ENCODE measurements around the gene AGL.
"Not testable (repeated sequence)": the region's sequence is repeated elsewhere in the genome, so short reads cannot be mapped to it uniquely, and the experiment has no call there.

The AGL gene

GRCh38 chr1:99849744-99850458, at the start of gene AGL:
Gene AGL, plus strand, starts transcription at chr1:99850361. Its CDS starts 682 bp downstream, at chr1:99851043.
- peak; percentile 99 for DNase-seq

DNA sequence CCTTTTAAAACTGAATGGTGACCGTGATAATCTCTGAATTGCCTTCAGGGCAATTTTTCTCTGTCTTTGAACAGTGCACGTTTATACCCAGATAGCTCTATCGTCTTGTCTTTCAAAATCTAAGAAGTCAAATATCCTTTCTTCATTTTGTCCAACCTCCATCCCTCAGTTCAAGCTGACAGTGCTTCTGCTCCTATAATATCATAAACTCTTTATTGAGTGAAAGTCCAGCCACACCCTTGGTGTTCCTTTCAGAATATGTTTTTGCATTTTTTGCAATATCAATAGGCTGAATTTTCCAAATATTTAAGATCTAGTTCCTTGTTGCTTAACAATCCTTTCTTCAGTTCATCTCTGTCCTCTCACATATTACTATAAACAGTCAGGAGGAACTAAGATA, 48.6 kb upstream of the AGL start:
- DNase-seq, result no peak

GRCh38 chr1:99806882-99807281, 43.3 kb upstream of the AGL start:
- no peak for DNase-seq

GRCh38 chr1:99808391-99809115, 41.6 kb upstream of the AGL start:
- peak; percentile 97 for DNase-seq

DNA sequence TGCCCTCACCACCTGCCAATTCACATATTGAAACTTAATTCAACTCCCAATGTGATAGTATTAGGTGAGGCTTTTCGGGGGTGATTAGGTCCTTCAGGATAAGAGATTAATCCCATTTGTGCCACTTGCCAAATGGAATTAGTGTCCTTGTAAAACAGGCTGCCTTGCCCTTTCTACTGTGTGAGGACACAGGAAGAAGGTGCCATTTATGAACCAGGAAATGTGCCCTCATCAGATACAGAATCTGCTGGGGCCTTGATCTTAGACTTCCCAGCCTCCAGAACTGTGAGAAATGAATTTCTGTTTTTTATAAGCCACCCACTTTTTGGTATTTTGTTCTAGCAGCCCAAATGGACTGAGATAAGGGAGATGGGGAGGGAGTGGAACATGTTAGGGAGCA, 39.1 kb upstream of the AGL start:
- peak; percentile 15 for DNase-seq

DNA sequence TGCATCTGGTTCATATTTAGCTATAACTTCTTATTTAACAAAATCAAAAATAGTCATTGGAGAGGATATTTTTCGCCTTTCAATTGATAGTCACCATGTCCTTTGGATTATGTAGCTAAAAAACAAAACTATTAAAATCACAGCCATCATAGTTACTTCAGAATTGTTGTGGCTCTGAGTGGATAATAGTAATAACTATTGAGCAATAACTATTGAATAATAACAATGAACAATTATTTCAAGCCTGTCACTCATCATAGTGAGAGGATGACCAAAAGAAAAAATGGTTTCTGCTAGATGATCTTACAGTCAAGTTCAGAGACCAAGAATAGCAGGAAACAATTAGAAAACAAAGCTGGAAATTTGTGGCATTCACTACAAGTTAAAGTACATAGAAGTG, 38.4 kb upstream of the AGL start:
- DNase-seq, result no peak

- no peak for DNase-seq
These were observed 35.7 kb upstream of the AGL start for GRCh38 chr1:99814373-99814900.

GRCh38 chr1:99816656-99817055, 33.5 kb upstream of the AGL start:
- no peak for DNase-seq

DNA sequence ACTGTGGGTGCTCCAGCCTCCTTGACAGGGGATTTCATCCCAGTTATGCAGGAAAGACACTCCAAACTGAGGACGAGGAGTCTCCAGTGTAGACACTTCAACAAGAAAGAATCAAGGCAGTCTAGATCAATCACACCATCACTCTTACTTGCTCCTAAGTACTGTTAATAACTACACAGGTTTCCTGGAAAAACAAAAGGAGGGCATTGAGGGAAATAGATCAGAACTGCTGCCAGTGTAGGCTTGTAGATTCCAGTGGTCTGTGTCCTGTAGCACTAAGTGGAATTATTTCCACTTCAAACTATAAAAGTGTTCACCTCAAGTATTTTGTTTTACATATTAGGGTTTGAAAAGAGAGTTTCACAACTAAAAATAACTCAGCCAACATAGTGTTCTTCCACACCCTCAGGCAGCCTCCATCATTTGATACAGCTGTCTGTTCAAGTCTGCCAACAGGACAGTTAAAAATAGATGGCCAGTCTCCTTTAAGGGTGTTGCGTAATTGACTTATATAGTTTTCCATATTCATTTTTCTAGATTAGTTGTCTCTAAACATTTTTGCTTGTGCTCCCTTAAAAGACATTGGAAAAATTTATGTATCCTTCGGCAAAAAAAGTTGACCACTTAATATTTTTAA, 32.0 kb upstream of the AGL start:
- DNase-seq, result no peak

GRCh38 chr1:99820546-99820945, 29.6 kb upstream of the AGL start:
- DNase-seq, result no peak

DNA sequence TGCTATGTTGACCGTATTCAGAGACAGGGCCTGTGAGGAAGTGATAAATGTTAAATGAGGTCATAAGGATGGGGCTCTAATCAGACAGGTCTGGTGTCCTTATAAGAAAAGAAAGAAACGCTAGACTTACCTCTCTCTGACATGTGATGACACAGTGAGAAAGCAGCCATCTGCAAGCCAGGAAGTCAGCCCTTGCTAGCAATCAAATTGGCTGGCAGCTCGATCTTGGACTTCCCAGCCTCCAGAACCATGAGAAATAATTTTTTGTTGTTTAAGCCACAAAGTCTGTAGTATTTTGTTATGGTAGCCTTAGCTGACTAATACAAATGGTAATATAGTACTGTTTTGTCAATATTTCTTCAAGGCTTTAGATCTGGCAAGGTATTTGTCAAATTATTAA, 25.1 kb upstream of the AGL start:
- no peak for DNase-seq

DNA sequence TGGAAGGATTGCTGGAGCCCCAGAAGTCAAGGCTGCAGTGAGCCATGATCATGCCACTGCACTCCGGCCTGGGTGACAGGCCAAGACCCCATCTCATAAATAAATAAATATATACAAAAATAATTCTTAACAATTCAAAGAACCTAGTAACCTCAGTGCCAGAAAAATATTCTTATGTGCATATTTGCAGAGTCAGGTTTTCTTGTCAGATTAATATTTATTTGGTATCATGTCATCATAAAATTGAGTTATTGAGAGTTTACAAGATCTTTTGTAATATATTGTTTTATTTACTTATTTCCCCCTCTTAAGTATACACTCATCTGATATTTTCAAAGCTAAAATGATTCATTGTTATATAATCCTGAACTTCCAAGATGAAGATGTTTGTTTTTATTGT, 24.5 kb upstream of the AGL start:
- DNase-seq, result no peak

DNA sequence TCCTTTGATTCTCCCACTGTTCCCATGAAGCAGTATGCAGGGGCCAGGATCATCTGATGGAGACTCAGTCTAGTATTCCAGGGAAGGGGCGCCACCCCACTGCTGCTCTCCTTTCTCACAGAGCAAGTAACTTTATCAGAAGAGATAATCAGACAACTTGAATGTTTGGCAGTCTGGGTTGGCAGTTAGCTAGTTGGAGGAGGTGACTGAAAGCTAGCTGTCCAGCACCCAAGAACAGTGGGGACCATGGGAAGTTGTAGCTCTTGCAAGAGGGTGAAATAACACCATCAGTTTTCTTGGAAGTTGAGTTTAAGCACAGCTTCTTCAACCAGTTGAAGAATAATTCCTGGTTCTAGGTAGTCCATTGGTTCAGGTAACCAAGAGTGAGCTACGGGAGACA, 22.2 kb upstream of the AGL start:
- no peak for DNase-seq

DNA sequence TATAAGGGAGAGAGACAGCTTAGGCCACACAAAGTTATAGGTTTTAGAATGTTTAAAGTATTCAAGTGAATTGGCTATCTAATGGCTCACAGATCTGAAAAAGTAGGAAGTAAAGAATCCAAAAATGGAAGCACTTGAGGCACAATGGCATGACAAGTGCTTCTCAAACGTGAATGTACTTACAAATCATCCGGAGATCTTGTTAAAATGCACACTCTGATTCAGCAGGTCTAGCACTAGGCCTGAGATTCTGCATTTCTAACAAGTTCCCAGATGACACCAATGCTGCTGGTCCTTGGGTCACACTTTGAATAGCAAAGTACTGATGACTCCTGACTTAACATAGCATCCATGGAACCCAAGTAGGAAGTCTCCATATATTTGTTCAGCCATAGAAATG, 20.9 kb upstream of the AGL start:
- peak; percentile 91 for DNase-seq

DNA sequence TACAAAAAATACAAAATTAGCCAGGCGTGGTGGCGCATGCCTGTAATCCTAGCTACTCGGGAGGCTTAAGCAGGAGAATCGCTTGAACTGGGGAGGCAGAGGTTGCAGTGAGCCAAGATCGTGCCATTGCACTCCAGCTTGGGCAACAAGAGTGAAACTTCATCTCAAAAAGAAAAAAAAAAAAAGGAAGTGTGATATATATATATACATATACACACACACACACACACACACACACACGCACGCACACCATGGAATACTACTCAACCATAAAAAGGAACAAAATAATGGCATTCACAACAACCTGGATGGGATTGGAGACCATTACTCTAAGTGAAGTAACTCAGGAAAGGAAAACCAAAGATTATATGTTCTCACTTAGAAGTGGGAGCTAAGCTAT, 16.2 kb upstream of the AGL start:
- not testable (repeated sequence) for DNase-seq

- peak; percentile 93 for DNase-seq
These were observed 13.7 kb upstream of the AGL start for GRCh38 chr1:99836171-99837103.

GRCh38 chr1:99840353-99840752, 9.8 kb upstream of the AGL start:
- DNase-seq, result not testable (repeated sequence)

- DNase-seq, result no peak
These were observed 6.4 kb upstream of the AGL start for GRCh38 chr1:99843760-99844159.

DNA sequence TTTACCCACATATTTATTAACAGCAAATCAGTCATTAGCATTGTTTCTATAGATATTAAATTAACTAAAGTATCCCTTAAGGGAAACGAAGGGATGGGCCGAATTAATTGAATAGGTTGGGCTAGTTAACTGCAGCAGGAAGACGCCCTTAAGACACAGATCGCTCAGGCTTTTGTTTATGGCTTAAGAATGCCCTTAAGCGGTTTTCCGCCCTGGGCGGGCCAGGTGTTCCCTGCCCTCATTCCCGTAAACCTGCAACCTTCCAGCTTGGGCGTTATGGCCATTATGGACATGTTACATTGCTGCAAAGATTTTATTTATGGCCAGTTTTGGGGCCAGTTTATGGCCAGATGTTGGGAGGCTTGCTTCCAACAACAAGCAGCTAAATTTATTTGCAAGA, 5.0 kb upstream of the AGL start:
- not testable (repeated sequence) for DNase-seq

DNA sequence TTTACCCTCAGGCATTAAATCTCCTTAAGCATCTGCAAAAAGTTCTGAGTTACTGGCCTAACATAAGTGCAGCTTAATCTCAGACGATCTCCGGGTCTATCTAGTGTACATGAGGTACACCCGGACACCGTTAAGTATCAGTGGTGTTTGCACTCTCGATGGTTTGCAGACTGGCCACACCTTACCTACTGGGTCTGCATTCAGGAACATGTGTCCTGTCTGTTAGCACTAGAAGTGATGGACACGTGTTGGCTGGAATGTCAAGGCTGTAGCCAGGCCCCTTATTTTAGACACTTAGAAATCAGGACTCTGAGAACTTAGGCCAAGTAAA, 783 bp upstream of the AGL start:
- peak; percentile 75 for DNase-seq

DNA sequence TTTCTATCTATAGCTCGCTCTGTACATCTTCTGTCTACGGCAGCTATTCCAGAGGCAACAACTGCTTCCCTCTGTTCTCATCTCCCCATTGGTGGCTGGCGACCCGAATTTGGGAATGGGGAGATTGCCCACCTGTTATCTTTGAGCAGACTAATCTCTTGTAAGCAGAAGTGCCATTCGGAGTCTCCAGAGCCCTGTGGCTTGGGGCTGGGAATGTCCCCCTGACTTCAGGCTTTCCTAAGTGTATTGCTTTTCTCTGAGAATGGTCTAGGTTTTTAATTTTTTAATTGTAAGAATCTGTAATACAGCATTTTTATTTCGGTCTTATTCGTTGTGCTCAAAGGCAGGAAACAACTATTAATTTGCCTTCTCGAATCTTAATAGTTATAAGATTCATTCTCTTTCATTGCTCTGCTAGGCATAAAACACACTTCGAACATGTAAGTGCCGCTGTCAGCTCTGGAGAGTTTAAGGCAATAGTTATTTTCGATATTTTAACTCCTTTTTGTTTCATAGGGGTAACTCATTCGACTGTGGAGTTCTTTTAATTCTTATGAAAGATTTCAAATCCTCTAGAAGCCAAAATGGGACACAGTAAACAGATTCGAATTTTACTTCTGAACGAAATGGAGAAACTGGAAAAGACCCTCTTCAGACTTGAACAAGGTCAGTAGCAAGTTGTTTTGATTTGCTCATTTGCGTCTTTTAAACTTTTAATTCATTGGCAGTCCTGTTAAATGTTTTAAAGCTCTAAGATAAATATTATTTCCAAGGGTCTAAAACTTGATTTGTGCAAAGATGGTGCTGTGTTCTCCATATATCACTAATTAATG, 514 bp downstream of the AGL start:
- DNase-seq, result peak; percentile 57

All from DMS53 (cell line).